B cell (primary cell): ENCODE data around the gene SEMA3E. TPM values are rescaled to one million over a fixed set of nuclear protein-coding genes. Genes with fewer than 3 reads are reported as not detected.

Experiments
- ATAC-seq: fragments of 200-7000 bp; cut with Tn5 transposase; one replicate; pipeline ENCODE4 v1.10.0; 2021; ENCODE audit warnings: low read depth, mild to moderate bottlenecking, moderate number of reproducible peaks, moderate library complexity
- CTCF ChIA-PET: fragments of 350-600 bp; sonication (Branson Sonifier 250); formaldehyde crosslinking; loops from one replicate; lab custom pipeline; 2021; ENCODE audit warnings: antibody characterized with exemption, inconsistent platforms; lab: Charles Lee
- POLR2A ChIA-PET: fragments of 350-600 bp; sonication (Branson Sonifier 250); formaldehyde crosslinking; loops from one replicate; lab custom pipeline; 2021; ENCODE audit warnings: antibody characterized with exemption; lab: Charles Lee
- DNase-seq: peaks from one replicate; pipeline ENCODE4 v3.0.0; 2013
- H2AFZ ChIP-seq: 2 replicates; pipeline ENCODE4 v1.6.1; 2012; ENCODE audit warnings: mild to moderate bottlenecking, low read depth, low read length; ENCODE audit not compliant: insufficient read depth, poor library complexity, severe bottlenecking
- H3K27ac ChIP-seq, 2 donors: 1 replicate in 1 of 2; 2 replicates in 1 of 2; pipeline ENCODE4 v1.5.1; 2012 to 2013; ENCODE audit warnings: low read length in 2 of 2, mild to moderate bottlenecking in 2 of 2, moderate library complexity in 1 of 2
- H3K27me3 ChIP-seq, 4 experiments: fragments of 200-600 bp in 1 of 4; sonication (generic) in 1 of 4; replicated peaks in 1 of 4; 1 replicate in 2 of 4; 2 replicates in 2 of 4; pipeline versions ENCODE4 v1.6.1 to v1.7.0; 2013 to 2016; ENCODE audit warnings: low read length in 3 of 4, mild to moderate bottlenecking in 2 of 4, mixed read lengths in 1 of 4, moderate library complexity in 1 of 4; ENCODE audit not compliant: insufficient read depth in 4 of 4, control insufficient read depth in 3 of 4; ENCODE audit errors: control extremely low read depth in 1 of 4
- H3K36me3 ChIP-seq, 2 experiments: replicated peaks in 1 of 2; 1 replicate in 1 of 2; 2 replicates in 1 of 2; pipeline versions ENCODE4 v1.6.1 to v1.7.1; 2013; ENCODE audit warnings: low read length in 1 of 2; ENCODE audit not compliant: insufficient read depth in 2 of 2, control insufficient read depth in 1 of 2; ENCODE audit errors: control extremely low read depth in 1 of 2, extremely low read depth in 1 of 2
- H3K4me1 ChIP-seq, 2 donors: fragments of 200-600 bp in 1 of 2; sonication (generic) in 1 of 2; 1 replicate in 1 of 2; 2 replicates in 1 of 2; pipeline versions ENCODE4 v1.5.1 to v1.6.1; 2013 to 2017; ENCODE audit warnings: low read length in 2 of 2; ENCODE audit not compliant: control insufficient read depth in 2 of 2, insufficient read depth in 2 of 2
- H3K4me2 ChIP-seq: replicated peaks from 2 replicates; pipeline ENCODE3; 2012; ENCODE audit warnings: mild to moderate bottlenecking, low read depth, low read length; ENCODE audit not compliant: poor library complexity, severe bottlenecking
- H3K4me3 ChIP-seq, 5 experiments: fragments of 200-600 bp in 1 of 5; sonication (generic) in 1 of 5; 1 replicate in 3 of 5; 2 replicates in 2 of 5; pipeline versions ENCODE4 v1.5.1 to v1.7.0; 2011 to 2016; ENCODE audit warnings: low read length in 4 of 5, mild to moderate bottlenecking in 4 of 5, low read depth in 2 of 5, control low read depth in 1 of 5, moderate library complexity in 1 of 5; ENCODE audit not compliant: insufficient read depth in 1 of 5; ENCODE audit errors: control extremely low read depth in 1 of 5, extremely low read depth in 1 of 5
- H3K79me2 ChIP-seq: fragments of 200-600 bp; sonication (generic); one replicate; pipeline ENCODE4 v1.6.0; 2016; ENCODE audit warnings: low read length; ENCODE audit not compliant: control insufficient read depth, insufficient read depth
- H3K9ac ChIP-seq: fragments of 200-600 bp; sonication (generic); 2 replicates; pipeline ENCODE4 v1.6.1; 2017; ENCODE audit warnings: mild to moderate bottlenecking, low read length, moderate library complexity
- H3K9me3 ChIP-seq, 3 donors: one replicate each; pipeline versions ENCODE4 v1.6.1 to v1.7.1; 2013; ENCODE audit warnings: low read length in 2 of 3; ENCODE audit not compliant: control insufficient read depth in 2 of 3, insufficient read depth in 1 of 3; ENCODE audit errors: control extremely low read depth in 1 of 3
- H4K20me1 ChIP-seq: 2 replicates; pipeline ENCODE4 v1.6.0; 2012; ENCODE audit warnings: mild to moderate bottlenecking, low read length; ENCODE audit not compliant: insufficient read depth, control insufficient read depth, poor library complexity, severe bottlenecking
- H3K27ac Mint-ChIP-seq: one replicate; pipeline ENCODE4 v1.8.0; 2021; ENCODE audit warnings: mixed read lengths
- H3K27me3 Mint-ChIP-seq: one replicate; pipeline ENCODE4 v1.8.0; 2021; ENCODE audit warnings: mixed read lengths
- H3K4me1 Mint-ChIP-seq: one replicate; pipeline ENCODE4 v1.8.0; 2021; ENCODE audit warnings: mixed read lengths
- H3K4me3 Mint-ChIP-seq: one replicate; pipeline ENCODE4 v1.8.0; 2021; ENCODE audit warnings: mixed read lengths
- H3K9me3 Mint-ChIP-seq: one replicate; pipeline ENCODE4 v1.8.0; 2022; ENCODE audit warnings: mixed read lengths; ENCODE audit not compliant: insufficient read depth
- EZH2 ChIP-seq: IDR thresholded peaks from 2 replicates; pipeline ENCODE4 v1.6.1; 2012; ENCODE audit warnings: borderline replicate concordance, low read depth, mild to moderate bottlenecking, moderate library complexity, low read length; ENCODE audit not compliant: insufficient read depth, poor library complexity, severe bottlenecking
- WGBS: methylation state at CpG from one replicate; pipeline ENCODE4 v1.1.5; 2013; ENCODE audit warnings: missing lambda C conversion rate; ENCODE audit not compliant: insufficient coverage; 5-methylcytosine and 5-hydroxymethylcytosine counted together
- intact Hi-C: fragments of 100-400 bp; cut with micrococcal nuclease; formaldehyde crosslinking; loops from one replicate; pipeline ENCODE4 v1.10.0; 2022
- polyA plus RNA-seq: library from polyadenylated mRNA; depleted of rRNA; stranded (reverse); fragments of >200 nt; gene quantifications from 2 replicates; pipeline ENCODE4 v1.2.3, GENCODE V29; 2012
- total RNA-seq, 2 donors: library from RNA; stranded (reverse); fragments of 120-200 nt in 1 of 2; gene quantifications; 1 replicate in 1 of 2; 2 replicates in 1 of 2; pipeline versions ENCODE4 v1.2.3 to v1.2.4, GENCODE V29; 2013 to 2022
- TF ChIP-seq, protein P1 (sequence below): fragments of 200-600 bp; IDR thresholded peaks from one replicate; pipeline ENCODE4 v1.8.0; 2022; ENCODE audit warnings: antibody characterized with exemption, mild to moderate bottlenecking

The SEMA3E gene
- total and polyA plus RNA-seq, 2 donors (not counting 1 experiment from before 2014, with no cell fraction given): not detected

GRCh38 chr7:83696101-83696500, 47.2 kb upstream of the SEMA3E start:
- no peaks in the 10 kb centered on the region for H3K36me3 ChIP-seq
- no peak overlapping the region for H3K27ac Mint-ChIP-seq
- no peaks in the 10 kb centered on the region for H3K79me2 ChIP-seq
- 100% methylated on average over 2 of the region's 2 CpGs for WGBS
- POLR2A ChIA-PET: no interaction called here
- CTCF ChIA-PET: no interaction called here
- no peak overlapping the region for H3K4me3 Mint-ChIP-seq
- no peaks in the 10 kb centered on the region for H3K9me3 ChIP-seq
- H3K9ac ChIP-seq: no peak overlapping the region
- H3K27me3 ChIP-seq: no peaks in the 10 kb centered on the region
- H3K9me3 Mint-ChIP-seq: peaks cover 6% of the 10 kb centered on the region
- H3K27me3 Mint-ChIP-seq: no peaks in the 10 kb centered on the region
- H3K4me3 ChIP-seq: no peak overlapping the region
- DNase-seq: no peak
- H3K4me1 Mint-ChIP-seq: no peaks in the 10 kb centered on the region
- no peak overlapping the region for H2AFZ ChIP-seq
- H3K4me1 ChIP-seq: no peaks in the 10 kb centered on the region
- H4K20me1 ChIP-seq: no peaks in the 10 kb centered on the region
- TF ChIP-seq, protein P1, sequence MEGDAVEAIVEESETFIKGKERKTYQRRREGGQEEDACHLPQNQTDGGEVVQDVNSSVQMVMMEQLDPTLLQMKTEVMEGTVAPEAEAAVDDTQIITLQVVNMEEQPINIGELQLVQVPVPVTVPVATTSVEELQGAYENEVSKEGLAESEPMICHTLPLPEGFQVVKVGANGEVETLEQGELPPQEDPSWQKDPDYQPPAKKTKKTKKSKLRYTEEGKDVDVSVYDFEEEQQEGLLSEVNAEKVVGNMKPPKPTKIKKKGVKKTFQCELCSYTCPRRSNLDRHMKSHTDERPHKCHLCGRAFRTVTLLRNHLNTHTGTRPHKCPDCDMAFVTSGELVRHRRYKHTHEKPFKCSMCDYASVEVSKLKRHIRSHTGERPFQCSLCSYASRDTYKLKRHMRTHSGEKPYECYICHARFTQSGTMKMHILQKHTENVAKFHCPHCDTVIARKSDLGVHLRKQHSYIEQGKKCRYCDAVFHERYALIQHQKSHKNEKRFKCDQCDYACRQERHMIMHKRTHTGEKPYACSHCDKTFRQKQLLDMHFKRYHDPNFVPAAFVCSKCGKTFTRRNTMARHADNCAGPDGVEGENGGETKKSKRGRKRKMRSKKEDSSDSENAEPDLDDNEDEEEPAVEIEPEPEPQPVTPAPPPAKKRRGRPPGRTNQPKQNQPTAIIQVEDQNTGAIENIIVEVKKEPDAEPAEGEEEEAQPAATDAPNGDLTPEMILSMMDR: no peak
- TF ChIP-seq EZH2: no peak
- intact Hi-C loops: no loop called here
- no peak for ATAC-seq
- no peak overlapping the region for H3K27ac ChIP-seq
- no peak overlapping the region for H3K4me2 ChIP-seq

- H3K79me2 ChIP-seq: no peaks in the 10 kb centered on the region
- POLR2A ChIA-PET: no interaction called here
- ATAC-seq (no peak), DNase-seq (no peak)
- H3K4me3 Mint-ChIP-seq: no peak overlapping the region
- no peaks in the 10 kb centered on the region for H3K9me3 ChIP-seq
- no peaks in the 10 kb centered on the region for H4K20me1 ChIP-seq
- H3K4me1 ChIP-seq: no peaks in the 10 kb centered on the region
- H3K27ac Mint-ChIP-seq: no peak overlapping the region
- CTCF ChIA-PET: no interaction called here
- H3K27ac ChIP-seq: no peak overlapping the region
- no peaks in the 10 kb centered on the region for H3K36me3 ChIP-seq
- 70% methylated on average over 1 of the region's 3 CpGs for WGBS
- no peaks in the 10 kb centered on the region for H3K27me3 ChIP-seq
- H3K4me2 ChIP-seq: no peak overlapping the region
- H3K4me3 ChIP-seq: no peak overlapping the region
- no peaks in the 10 kb centered on the region for H3K4me1 Mint-ChIP-seq
- no peak overlapping the region for H3K9ac ChIP-seq
- peaks cover 6% of the 10 kb centered on the region for H3K9me3 Mint-ChIP-seq
- no peaks in the 10 kb centered on the region for H3K27me3 Mint-ChIP-seq
- TF ChIP-seq, protein P1: no peak
- no peak for TF ChIP-seq EZH2
- intact Hi-C loops: no loop called here
- H2AFZ ChIP-seq: no peak overlapping the region
These were observed 46.4 kb upstream of the SEMA3E start for GRCh38 chr7:83695128-83695960.
